ENCODE data around the gene SHKBP1. TPM values are rescaled to one million over a fixed set of nuclear protein-coding genes. Genes with fewer than 3 reads are reported as not detected.

Gene SHKBP1
- total RNA-seq, 1 experiment from 2014 or later, result 92.9 TPM

DNA sequence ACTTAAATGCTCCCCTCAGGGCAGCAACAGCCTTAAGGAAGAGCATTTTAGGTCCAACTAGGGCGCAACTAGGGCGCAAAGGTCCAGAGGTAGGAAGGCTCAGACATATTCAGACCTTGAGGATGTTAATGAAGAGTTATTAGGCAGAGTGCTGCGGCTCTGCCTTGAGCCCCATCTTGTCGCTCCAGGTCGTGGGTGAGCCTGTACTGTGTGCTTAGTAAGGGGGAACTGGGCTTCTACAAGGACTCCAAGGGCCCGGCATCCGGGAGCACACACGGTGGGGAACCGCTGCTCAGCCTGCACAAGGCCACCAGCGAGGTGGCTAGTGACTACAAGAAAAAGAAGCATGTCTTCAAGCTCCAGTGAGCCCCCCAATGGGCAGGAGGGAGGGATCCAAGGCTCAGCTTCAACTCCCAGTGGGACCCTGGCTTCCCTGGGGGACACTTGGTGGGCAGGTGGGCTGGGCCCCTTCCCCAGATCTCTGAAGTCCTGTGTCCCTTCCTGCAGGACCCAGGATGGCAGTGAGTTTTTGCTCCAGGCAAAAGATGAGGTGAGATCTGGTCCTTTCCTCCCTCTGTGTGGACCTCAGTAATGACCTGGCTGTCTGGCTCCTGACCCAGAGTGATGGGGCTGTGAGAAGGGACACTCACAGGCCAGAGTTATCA is 4.7 kb upstream of the SHKBP1 start:
- Mint-ChIP-seq H3K9me3 (peaks cover 0 to 7% of the 10 kb centered on the region in 2 experiments; a peak in 1 of 5 replicates), H3K4me1 (peaks cover 15 to 22% of the 10 kb centered on the region in 2 experiments), H3K27ac (no peak overlapping the region), H3K36me3 (ENCODE audit: insufficient read depth in 1 of 3, low read depth in 3 of 3) (no peaks in the 10 kb centered on the region; a peak in 1 of 7 replicates), H3K4me3 (peak overlapping the region in 1 of 2 experiments; percentile 79; a peak in 1 of 5 replicates), H3K27me3 (ENCODE audit: low read depth) (peaks cover 37% of the 10 kb centered on the region)
- Histone ChIP-seq H3K4ac (ENCODE audit: low read depth, low read length) (no peak overlapping the region), H2BK5ac (ENCODE audit: insufficient read length, low read length) (no peak overlapping the region), H3K27ac (ENCODE audit: insufficient read length, low read depth, low read length) (no peak overlapping the region), H3K4me1 (ENCODE audit: insufficient read depth, low read length) (peaks cover 3% of the 10 kb centered on the region; the same call in 1 of the 2 replicates), H3K14ac (ENCODE audit: insufficient read depth, low read length) (no peak overlapping the region), H3K27me3 (ENCODE audit: insufficient read depth, low read length) (peaks cover 25% of the 10 kb centered on the region), H3K4me2 (ENCODE audit: insufficient read depth, insufficient read length, low read length) (no peak overlapping the region), H3K23ac (ENCODE audit: insufficient read length, low read depth, low read length) (no peak overlapping the region), H3K18ac (ENCODE audit: insufficient read length, low read depth, low read length) (no peak overlapping the region), H4K5ac (ENCODE audit: insufficient read length, low read depth, low read length) (no peak overlapping the region), H2AFZ (ENCODE audit: low read length) (no peak overlapping the region), H2BK15ac (ENCODE audit: low read depth, low read length) (no peak overlapping the region), H3K9me3 (ENCODE audit: control insufficient read depth, low read depth, low read length) (no peaks in the 10 kb centered on the region), H4K91ac (ENCODE audit: insufficient read length, low read depth, low read length) (no peak overlapping the region), H3K79me1 (ENCODE audit: insufficient read depth, low read depth, low read length, poor library complexity, severe bottlenecking) (no peaks in the 10 kb centered on the region), H4K8ac (replicated peaks; ENCODE audit: insufficient read length, low read depth, low read length) (no peak overlapping the region), H3T11ph (ENCODE audit: low read length) (no peak overlapping the region), H3K56ac (ENCODE audit: insufficient read length, low read depth, low read length) (no peak overlapping the region), H2BK12ac (ENCODE audit: insufficient read length, low read depth, low read length) (no peak overlapping the region), H3K79me2 (ENCODE audit: insufficient read depth, low read length) (no peaks in the 10 kb centered on the region), H2AK5ac (ENCODE audit: insufficient read length, low read length) (no peak overlapping the region), H3K9ac (ENCODE audit: extremely low read depth, insufficient read length, low read length) (no peak overlapping the region), H2BK120ac (ENCODE audit: low read depth, low read length, poor library complexity, severe bottlenecking) (no peak overlapping the region), H4K20me1 (ENCODE audit: control insufficient read depth, insufficient read depth, insufficient read length) (no peaks in the 10 kb centered on the region), H2BK20ac (ENCODE audit: low read depth, low read length, poor library complexity, severe bottlenecking) (no peak overlapping the region), H3K23me2 (ENCODE audit: insufficient read length, low read depth, low read length, poor library complexity, severe bottlenecking) (peaks cover 9% of the 10 kb centered on the region)
- TF ChIP-seq, protein P1, sequence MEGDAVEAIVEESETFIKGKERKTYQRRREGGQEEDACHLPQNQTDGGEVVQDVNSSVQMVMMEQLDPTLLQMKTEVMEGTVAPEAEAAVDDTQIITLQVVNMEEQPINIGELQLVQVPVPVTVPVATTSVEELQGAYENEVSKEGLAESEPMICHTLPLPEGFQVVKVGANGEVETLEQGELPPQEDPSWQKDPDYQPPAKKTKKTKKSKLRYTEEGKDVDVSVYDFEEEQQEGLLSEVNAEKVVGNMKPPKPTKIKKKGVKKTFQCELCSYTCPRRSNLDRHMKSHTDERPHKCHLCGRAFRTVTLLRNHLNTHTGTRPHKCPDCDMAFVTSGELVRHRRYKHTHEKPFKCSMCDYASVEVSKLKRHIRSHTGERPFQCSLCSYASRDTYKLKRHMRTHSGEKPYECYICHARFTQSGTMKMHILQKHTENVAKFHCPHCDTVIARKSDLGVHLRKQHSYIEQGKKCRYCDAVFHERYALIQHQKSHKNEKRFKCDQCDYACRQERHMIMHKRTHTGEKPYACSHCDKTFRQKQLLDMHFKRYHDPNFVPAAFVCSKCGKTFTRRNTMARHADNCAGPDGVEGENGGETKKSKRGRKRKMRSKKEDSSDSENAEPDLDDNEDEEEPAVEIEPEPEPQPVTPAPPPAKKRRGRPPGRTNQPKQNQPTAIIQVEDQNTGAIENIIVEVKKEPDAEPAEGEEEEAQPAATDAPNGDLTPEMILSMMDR (conservative IDR thresholded peaks at IDR 0.05), result no peak
- no CpG with 5 or more reads among the region's 10 CpGs for WGBS (ENCODE audit: extremely low coverage, insufficient read length, low lambda C conversion rate)
- no peak for DNase-seq
